A549 (cell line): Measurements from ENCODE around the gene MTHFD2L.

Experiments used
- BCL3 ChIP-seq: fragments of >200 bp; sonication (Bioruptor Twin); formaldehyde crosslinking; IDR thresholded peaks from 3 replicates; pipeline ENCODE4 v1.6.1; 2016
- CEBPB ChIP-seq, 2 experiments: fragments of >200 bp in 1 of 2; sonication (Bioruptor Twin) in 1 of 2; formaldehyde crosslinking in 1 of 2; IDR thresholded peaks; 2 replicates each; pipeline ENCODE4 v1.6.1; 2012 to 2016
- CTCF ChIP-seq: fragments of >200 bp; sonication (Bioruptor Twin); formaldehyde crosslinking; IDR thresholded peaks from 3 replicates; pipeline ENCODE4 v1.5.1; 2016
- ELK1 ChIP-seq: fragments of 150-350 bp; IDR thresholded peaks from 2 replicates; pipeline ENCODE4 v1.6.1; 2014; ENCODE audit warnings: low read depth, mild to moderate bottlenecking, low read length
- MAFK ChIP-seq: fragments of 450-650 bp; IDR thresholded peaks from 2 replicates; pipeline ENCODE4 v1.6.1; 2014; ENCODE audit not compliant: partially characterized antibody
- MAX ChIP-seq: IDR thresholded peaks from 2 replicates; pipeline ENCODE4 v1.6.1; 2012
- NFE2L2 ChIP-seq: fragments of 150-350 bp; conservative IDR thresholded peaks from 2 replicates; pipeline ENCODE4 v1.6.1; 2014; ENCODE audit warnings: low read length
- POLR2A ChIP-seq: IDR thresholded peaks from 2 replicates; pipeline ENCODE4 v1.6.1; 2012; ENCODE audit warnings: mild to moderate bottlenecking, low read length
- RAD21 ChIP-seq, 2 experiments: fragments of >200 bp in 1 of 2; sonication (Bioruptor Twin) in 1 of 2; formaldehyde crosslinking in 1 of 2; IDR thresholded peaks in 1 of 2; conservative IDR thresholded peaks in 1 of 2; 2 replicates in 1 of 2; 3 replicates in 1 of 2; pipeline ENCODE4 v1.6.1; 2012 to 2018; ENCODE audit warnings: inconsistent platforms in 1 of 2
- RFX5 ChIP-seq: fragments of 450-650 bp; IDR thresholded peaks from 2 replicates; pipeline ENCODE4 v1.7.1; 2014; ENCODE audit warnings: antibody characterized with exemption, mild to moderate bottlenecking, moderate library complexity
- SMC3 ChIP-seq: fragments of >200 bp; sonication (Bioruptor Twin); formaldehyde crosslinking; IDR thresholded peaks from 3 replicates; pipeline ENCODE4 v1.6.1; 2018; ENCODE audit warnings: inconsistent platforms

DNA sequence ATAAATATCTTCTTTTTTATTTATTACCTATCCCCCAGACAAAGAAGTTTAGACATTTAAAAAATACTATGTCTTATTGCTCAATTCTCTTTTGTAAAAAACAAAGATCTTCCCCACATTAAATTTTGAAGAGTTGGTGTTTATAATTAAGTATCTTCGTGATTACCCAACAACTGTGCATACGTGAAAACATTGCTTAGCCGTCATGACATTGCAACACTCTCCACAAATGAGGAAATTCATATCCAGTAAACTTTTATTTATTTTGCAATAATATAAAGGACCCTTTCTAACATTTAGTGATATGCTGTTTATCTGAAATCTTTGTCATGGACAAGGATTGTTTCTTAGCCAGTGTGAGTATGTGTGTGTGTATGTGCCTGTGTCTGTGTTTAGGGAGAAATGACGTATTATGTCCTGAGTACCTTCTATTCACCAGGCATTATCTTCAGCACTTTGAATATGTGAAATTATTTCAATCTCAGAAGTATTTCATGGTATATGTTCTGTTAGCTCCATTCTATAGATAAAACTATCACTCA lies 180.9 kb downstream of the MTHFD2L start:
- no peak for TF ChIP-seq POLR2A
- no peak for TF ChIP-seq RFX5
- TF ChIP-seq SMC3, result no peak
- no peak for TF ChIP-seq NFE2L2
- no peak for TF ChIP-seq MAFK
- no peak for TF ChIP-seq MAX
- TF ChIP-seq BCL3, result no peak
- TF ChIP-seq CEBPB (IDR thresholded peaks at IDR 0.05), result no peak
- no peak for TF ChIP-seq CTCF
- no peak for TF ChIP-seq ELK1
- no peak for TF ChIP-seq RAD21 (conservative IDR thresholded peaks at IDR 0.05 in 1 of 2, IDR thresholded peaks at IDR 0.05 in 1 of 2)
